Activated CD4-positive, alpha-beta T cell treated with anti-CD3 and anti-CD28 coated beads, Interleukin-2, Interleukin-6, amounts not matched to agents 100 ng/mL and 50 ng/mL, durations not matched to agents 16 hours and 8 hours (primary cell): ENCODE data around the gene NUP188.

Experiments
- DNase-seq: peaks from one replicate; pipeline ENCODE4 v3.0.0-alpha.2; 2020

NUP188 gene

DNA sequence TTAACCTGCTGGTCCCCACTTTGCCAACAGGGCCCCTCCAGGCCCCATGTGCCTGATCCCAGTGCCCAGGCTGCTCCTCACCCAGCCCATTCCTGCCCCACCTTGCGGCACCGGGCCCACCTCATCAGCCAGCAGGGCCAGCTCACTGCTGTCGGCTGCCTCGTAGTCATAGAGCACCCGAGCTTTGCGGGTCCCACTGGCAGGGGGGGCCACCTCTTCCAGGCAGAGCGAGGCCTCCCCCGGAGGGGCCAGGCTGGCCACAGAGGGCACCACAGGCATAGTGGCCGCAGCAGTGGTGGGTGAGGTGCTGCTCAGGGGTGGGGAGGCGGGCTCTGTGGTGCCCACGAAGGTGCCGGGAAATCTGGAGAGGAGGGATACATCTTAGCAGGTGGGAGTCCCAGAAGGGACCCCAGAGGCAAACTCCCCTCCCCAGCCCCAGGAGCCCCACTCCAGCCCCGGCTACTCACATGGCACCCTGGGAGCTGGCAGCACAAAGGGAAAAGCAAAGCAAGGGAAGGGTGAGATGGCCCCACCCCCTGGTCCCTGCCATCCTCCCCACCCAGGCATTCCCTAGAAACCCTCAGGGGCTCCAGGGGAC is 61.6 kb downstream of the NUP188 start:
- DNase-seq = no peak

DNA sequence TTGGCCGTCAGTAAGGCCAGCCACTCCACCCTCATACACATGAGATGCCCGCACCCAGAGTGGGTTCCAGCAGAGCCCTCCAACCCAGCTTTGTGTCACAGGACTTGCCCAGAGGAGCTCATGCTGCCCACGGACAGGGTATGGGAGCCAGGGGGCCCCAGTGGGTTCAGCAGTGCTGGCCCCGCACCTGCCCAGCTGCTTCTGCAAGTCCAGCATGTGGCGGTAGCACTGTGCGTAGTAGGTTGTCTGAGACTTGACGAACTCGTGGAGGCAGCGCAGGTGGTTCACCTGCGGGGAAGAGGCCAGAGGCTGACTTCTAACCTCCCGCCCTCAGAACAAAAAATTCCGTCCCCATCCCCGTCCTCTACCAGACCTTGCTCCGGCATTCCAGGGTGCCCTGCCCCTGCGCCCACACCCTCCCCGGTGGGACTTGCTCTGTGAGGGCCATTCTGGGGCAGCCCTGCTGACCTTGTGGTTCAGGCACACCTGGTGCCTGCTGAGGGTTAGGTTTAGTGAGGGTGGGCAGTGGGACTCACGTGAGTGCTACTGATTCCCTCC is 62.2 kb downstream of the NUP188 start:
- no peak for DNase-seq

DNA sequence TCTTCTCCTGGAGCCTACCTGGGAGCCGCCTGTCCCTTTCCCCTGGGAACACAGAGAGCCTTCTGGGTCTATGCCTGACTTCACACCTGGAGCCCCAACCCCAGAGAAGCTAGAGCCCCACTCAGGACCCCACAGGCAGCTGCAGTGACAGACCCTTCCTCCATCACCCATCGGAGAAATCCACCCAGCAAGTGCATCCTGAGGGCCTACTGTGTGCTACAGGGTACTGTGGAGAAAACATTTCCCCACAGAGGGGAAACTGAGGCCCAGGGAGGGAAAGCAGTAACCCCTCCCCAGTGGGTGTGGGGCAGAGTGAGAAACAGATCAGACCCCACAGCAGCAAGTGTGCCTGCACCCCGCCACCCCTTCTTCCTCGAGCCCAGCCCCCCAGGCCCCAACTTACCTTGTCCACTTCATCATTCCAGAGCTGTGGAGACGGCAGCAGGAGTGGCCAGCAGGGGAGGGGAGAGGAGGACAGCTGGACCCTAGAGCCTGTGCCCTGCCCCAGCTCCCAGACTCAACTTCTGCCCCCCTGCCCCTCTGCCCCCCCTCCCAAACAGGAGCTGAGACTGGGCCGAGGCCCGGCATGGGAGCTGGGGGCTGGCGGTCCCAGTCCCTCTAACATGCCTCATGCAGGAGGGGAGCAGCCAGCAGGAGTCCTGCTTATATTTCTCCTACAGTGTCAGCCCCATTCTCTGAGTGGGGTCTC is 62.9 kb downstream of the NUP188 start:
- DNase-seq = no peak

DNA sequence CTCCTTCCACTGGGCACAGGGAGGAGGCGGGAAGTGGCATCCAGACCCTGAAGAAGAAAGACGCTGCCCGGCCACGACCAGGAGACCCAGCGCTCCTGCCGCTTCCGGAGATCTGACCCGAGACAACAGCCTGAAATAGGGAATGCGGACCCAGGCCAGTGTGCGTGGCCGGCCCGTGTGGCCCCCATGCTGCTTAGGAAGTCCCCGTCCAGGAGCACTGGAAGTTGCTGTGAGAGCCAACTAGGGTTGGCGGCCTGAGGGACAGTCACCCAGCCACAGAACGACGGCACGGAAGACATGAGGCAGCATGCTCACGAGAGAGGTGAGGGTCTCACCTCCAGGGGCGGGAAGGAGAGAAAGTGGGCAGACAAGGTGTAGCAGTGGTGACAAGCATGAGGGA is 63.7 kb downstream of the NUP188 start:
- no peak for DNase-seq

DNA sequence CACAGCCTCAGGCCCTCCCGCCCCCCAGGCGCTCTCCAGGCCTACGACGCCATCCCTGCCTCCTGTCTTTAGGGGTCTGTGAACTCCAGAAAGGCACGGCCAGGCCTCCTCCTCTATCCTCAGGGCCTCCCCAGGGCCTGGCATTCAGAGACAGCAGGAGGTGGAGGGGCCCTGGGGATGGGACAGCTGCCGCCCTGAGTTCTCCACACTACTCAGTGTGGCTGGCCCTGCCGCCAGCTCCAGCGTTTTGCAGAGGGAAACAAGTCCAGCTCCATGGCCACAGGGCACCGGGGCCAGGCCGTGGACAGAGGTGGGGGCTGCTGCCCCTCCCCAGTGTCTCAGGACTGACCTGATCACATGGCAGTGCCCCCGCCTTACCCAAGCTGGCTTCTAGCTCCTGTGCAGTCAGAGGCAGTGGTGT is 64.3 kb downstream of the NUP188 start:
- no peak for DNase-seq

DNA sequence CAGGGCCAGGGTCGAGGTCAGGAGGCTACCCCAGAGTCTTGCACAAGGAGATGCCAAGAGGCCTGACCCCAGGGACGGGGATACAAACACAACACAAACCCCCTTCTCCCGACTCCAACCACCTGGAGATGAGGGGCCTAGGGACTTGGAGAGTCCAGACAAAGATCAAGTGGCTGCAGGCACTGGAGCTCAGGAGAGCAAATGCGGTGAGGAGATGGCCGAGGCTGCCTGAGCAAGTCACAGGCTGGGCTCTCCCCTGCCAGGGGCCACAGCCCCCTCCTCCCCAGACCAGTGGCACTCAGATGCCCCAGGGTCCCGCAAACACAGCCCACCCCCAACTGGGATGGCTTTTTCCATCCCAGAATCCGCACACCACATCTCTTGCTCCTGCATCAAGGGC is 64.8 kb downstream of the NUP188 start:
- no peak for DNase-seq

DNA sequence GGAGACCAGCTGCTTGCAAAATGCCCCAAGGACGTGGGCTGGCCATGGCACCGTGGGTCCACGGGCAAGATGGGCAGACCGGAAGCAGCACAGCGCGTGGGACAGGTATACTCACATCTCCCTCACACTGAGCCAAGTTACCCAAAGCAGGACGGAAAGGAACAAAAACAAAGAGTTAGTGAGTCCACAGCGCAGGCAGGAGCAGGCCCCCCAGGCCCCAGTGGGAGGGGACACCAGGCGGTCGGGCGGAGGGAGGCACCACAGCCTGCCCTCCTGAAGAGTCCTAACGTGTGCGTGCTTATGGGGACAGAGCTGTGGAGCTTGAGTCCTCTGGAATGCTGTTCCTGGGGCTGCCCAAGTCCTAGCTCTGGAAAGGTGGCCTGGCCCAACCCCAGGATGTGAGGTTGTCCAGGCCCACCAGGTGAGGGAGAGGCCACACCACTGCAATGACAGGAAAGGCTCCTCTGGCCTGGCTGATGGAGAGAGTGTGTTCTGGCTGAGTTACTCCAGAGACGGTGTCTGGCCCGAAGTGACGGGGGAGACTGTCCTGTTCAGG is 65.5 kb downstream of the NUP188 start:
- DNase-seq = no peak

DNA sequence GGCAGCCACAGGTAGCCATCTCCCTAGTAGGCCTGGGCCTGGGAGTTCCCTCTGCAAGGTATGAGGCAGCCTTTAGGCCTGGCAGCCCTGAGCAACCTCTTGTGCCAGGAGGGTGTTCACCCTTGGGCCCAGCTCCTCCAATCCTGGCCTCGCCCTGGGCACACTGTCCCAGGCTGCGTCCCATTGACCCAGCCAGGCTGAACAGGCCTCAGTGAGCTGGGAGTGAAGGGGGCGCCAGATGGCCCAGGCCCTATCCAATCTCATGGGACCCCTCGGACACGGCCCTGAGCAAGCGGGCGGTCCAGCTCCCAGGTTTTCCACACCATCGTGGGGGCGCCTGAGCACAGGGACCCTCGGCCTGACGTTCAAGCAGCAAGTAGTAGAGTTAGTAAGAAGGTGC is 66.2 kb downstream of the NUP188 start:
- no peak for DNase-seq

DNA sequence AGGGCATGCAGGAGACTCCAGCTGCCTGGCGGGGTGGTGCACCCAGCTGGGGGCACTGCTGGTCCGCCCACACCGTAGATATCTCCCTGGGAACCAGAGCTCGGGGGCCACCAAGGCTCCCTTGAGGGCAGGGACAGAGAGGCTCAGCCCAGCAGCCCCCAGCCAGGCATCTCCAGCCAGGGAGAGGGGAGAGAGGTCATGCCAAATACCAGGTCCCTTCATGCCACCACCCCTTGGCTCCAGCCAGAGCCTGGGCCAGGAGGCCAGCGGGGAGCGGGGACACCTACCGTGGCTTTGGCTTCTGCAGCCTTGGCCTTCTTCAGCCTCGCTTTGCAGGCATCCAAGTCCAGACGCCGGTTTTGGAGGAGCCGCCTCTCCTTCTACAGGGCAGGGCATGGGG is 66.6 kb downstream of the NUP188 start:
- DNase-seq = no peak

DNA sequence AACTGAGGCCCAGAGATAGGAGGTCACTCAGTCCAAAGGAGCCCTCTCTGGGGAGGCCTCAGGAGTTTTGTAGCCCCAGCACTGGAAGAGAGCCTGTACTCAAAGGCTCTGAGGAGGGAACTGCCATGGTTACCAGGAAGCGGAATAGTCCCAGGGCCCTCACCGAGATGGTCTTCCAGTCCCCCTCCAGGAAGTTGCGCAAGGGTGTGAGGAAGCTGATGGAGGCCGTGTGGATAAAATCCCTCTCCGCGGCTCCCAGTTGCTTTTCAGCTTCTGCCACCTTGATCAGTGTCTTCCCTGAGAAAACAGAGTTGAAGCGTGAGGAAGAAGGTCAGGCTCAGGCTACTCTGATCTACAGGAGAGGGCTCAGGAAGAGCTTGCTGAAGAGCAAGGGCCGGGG is 67.1 kb downstream of the NUP188 start:
- DNase-seq = no peak

DNA sequence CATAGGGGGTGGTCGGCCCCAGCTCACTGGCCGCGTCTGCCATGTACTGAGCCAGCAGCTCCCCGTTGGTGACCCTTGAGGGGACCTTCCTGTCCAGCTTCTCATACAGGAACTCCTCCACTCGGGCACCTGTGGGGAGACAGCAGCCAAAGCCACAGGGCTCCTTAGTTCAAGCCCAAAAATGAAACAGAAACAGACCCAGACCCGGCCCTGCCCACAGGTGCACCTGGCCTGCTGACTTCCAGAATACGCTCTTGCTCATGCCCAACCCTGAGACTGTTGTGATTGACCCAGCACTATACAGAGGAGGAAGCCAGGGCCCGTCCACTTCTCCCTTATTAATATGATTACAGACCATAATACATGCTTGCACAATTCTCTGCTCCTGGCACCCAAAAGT is 73.6 kb downstream of the NUP188 start:
- DNase-seq = no peak

DNA sequence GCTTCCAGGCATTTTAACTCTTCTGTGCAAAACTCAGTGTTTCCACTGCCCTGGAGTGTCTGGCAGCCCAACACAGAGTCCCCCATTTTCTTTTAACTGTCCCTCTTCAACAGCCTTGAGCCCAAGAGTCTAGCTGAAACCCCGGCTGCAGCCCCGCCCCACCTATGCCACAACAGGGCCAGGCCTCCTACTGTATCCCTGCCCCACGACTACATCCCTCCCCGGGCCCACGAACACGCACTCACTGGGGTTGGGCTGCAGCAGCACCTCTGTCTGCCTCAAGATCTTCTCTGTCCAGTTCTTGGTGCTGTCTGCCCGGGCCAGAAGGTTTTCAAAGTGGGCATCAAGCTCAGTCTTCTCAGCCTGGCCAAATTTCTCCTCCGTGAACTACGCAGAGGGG is 74.5 kb downstream of the NUP188 start:
- DNase-seq = no peak

DNA sequence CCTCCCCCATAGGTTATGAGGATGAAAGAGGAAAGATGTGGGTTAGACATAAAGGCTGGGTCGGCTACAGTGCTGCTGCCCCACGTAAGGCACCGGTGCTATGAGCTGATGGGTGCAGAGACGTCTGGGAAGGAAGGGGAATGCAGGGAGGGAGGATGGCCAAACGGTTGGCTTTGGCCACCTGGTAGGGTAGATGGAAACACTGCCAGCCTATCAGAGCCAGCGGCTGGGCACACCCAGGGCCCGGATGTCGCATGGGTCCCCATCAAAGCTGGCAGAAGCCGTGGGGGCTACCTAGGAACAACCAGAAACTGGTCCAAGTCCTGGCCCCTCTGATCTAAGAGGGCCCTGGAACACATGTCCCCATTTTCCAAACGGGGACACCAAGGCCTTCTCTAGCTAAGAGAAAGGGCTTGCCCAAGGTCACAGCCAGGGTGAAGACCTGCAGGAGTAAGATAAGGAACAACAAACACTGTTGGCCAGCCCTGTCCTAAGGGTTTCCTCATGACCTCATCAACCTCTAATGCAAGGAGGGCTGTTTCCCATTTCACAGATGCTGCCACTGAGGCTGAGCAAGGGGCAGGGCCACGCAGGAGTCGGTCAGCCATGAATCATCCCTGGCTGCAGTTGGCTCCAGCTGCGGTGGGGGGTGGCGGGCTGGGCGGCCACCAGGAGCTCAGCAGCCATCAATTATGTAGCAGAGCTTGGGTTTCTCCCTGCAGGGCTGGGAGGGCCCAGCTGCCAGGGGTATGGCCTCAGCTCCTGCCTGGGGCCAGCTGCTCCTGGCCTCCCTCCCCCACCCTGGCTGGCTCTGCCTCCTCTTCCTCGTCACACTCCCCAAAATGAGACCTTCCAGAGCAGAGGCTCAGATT is 75.8 kb downstream of the NUP188 start:
- no peak for DNase-seq

DNA sequence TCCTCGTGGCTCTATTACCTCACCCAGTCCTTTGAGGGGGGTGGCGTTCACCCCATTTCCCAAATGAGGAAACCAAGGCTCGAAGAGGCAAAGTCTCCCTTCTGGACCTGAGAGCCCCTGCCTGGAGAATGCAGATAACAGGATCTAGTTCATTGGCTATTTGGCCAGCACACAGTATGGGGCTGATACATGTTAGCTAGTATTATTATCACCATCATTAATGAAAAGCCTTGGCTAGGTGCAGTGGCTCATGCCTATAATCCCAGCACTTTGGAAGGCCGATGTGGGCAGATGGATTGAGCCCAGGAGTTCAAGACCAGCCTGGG is 76.4 kb downstream of the NUP188 start:
- no peak for DNase-seq

DNA sequence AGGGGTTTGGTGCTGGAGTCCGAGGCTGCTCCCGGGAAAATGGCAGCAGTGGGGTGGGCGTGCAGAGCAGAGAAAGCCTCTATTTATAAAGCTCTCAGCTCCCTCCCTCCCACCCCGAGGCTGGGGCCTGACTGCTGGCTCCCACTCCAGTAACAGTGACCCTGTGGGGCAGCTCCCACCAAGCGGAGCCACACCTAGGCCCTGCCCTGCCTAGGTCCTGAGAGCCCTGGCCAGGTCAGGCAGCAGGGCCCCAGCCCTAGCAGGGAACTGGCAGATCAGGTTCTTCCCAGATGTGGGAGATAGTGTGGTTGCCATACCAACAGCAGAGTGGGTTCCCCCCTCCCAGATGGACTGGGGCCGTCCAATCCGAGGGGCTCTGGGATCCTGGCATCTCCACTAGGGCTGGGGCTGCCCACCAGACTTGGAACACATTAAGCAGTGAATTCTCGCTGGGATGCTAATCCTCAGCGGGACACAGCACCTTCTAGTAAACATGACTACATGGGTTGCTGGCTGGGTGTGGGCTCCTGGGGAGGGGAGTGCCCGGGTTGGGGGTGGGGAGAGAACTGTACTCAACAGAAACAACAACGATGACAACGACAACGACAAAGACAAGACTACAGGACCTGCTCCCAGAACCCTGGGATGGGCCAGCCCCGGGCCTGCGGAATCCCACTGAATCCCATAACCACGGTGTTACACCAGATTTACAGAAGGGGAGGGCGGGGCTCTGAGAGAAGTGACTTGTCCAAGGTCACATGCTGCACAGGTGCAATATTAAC is 79.1 kb downstream of the NUP188 start:
- DNase-seq = no peak

DNA sequence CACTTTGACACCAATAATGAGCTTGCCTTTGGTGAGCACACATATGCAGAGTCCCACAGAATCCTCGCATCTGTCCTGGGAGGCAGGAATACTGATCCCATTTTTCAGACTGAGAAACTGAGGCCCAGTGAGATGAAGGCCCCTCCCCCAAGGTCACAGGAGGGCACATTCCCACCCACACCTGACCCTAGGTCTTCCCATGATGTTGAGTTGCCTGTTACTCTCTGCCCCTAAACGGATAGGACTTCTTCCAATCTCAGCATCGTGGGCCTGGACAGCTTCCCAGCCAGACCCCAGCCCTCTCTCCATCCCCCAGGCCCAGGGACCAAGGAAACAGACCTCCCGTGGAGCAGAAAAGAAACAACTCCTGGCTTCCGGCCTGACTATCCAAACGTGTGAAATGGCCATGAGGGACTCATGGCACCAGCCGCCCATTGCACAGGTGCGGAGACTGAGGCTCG is 79.8 kb downstream of the NUP188 start:
- no peak for DNase-seq

DNA sequence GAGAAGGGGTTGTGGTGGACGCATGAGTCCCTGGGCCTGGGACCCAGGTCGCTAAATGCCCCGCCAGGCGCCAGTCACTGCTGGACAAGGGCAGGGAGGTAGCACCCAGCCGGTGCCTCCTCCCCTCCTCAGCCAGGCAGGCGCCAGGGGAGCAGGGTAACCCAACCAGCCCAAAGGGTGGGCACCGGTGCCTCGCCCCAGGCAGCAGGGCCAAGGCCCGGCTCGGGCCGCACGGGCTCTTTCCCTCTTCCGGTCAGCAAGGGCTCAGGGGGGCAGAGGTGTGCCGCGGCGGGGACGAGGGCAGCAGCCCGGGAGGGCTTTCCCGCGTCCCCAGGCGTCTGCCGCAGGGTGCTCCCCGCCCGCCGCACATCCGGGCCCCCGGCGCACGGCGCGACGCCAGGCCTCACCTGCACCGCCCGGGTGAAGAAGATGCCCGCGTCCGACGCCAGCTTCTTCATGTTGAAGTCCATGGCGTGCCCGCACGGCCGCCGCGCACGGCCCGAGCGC is 80.2 kb downstream of the NUP188 start:
- DNase-seq = peak; percentile 74

DNA sequence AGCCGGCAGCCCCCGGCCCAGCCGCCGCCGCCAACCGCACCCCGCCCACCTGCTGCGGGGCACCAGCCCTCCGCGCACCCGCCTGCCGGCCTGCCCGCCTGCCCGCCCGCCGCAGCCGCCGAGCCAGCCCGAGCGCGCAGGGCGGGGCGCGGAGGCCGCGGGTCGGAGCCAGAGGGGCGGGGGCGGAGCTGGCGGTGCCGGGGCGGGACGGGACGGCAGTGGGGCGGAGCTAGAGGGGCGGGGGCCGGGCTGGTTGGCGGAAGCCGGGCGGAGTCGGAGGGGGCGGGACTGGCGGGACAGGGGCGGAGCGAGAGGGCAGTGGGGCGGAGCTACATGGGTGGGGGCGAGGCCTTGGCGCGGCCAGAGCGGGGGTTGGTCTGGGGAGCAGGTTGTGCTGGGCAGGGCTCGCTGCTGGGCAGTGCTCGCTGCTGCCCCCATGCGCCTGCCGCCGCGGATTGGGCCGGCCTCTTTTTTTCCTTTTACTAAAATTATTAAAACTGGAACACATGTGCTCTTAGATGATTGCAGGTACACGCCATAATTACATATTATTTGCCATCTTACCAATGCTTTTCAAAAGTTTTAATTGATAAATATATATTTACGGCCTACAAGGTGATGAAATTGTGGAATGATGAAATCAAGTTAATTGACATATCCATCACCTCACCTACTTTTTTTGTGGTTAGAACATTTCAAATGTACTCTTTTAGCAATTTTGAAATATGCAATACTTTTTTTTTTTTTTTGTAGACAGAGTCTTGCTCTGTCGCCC is 80.9 kb downstream of the NUP188 start, which contains the start of gene SH3GLB2:
SH3GLB2 (minus strand) TSS at position 140 of the 775 bp plus-strand sequence. CDS start 177 bp downstream, outside the sequence.
- DNase-seq = peak; percentile 98

DNA sequence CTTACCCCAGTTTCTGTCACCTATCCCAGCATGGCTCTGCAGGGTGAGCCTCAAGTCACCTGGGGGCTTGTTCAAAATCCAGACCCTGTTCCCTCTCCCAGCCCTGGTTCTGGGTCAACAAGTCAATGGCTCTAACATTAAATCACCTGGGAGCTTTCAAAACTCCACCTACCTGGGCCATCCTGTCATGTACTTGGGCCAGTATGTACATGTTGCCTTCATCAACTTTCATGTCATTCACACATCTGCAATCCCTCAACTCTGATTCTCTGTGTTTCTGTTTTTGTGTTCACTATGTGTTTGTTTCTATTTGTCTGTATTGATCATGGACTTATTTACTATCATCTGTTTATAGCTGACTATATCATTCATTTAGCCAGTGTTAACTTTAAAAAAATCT is 82.7 kb downstream of the NUP188 start:
- DNase-seq = no peak

DNA sequence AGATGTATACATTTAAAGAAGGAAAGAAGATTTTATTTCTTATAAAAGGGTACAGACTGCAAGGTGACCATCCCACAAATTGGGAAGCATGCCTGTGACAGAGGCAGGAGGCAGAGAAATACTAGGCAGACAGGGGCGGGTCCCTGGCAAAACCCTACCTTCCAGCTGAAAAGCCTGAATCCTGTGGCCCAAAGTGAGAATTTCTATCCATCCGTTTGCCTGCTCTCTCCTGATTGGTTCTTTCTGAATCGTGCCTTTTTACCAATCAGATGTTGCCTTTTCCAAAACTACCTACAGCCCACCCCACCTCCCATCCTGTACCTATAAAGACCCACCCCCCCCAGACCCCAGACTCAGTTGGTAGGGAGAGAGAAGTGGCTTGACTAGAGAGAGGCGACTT is 84.0 kb downstream of the NUP188 start:
- DNase-seq = no peak

DNA sequence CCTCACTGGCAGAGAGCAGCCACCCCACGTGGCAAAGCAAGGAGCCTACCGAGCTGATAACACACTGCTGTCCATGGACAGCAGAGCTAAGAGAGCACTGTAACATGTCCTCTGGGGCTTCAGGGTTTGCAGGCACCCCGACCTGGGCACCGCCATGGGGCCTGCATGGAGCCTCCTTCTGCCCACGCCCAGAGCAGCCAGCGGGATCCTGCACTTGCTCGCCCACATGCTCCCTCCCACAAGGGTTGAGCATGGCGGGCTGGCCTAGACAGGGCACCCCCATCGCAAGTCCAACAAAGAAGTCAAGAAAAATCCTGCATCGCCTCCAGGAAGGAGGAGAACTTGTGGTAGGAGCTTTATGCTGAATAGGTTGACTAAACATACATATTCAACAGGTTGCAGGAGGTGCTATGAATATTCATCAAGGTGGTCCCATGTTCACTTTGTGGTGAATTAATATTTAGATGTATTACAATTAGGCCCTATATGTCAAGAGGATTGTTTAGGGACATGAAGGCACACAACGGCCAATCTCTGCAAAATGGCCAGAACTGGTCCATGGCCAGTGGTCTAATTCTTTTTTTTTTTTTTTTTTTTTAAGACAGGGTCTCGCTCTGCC is 85.2 kb downstream of the NUP188 start:
- DNase-seq = no peak
